H1 (cell line): Measurements from ENCODE around the gene TMEM14B. TPM values are rescaled to one million over a fixed set of nuclear protein-coding genes. Genes with fewer than 3 reads are reported as not detected.

Experiments used
- CTCF ChIA-PET: fragments of 300-600 bp; sonication (Branson Sonifier 250); formaldehyde crosslinking; loops from one replicate; lab custom pipeline; 2021; ENCODE audit not compliant: partially characterized antibody; lab: Charles Lee
- POLR2A ChIA-PET: fragments of 300-600 bp; sonication (Branson Sonifier 250); formaldehyde crosslinking; loops from one replicate; lab custom pipeline; 2021; ENCODE audit warnings: inconsistent platforms; ENCODE audit not compliant: partially characterized antibody; lab: Charles Lee
- DNase-seq, 2 experiments: peaks; one replicate each; pipeline versions ENCODE4 v3.0.0 to v3.0.0-alpha.2; 2010 to 2022; ENCODE audit warnings: low spot score in 2 of 2, low read depth in 1 of 2, mixed read lengths in 1 of 2
- FAIRE-seq: peaks from 2 replicates; lab custom pipeline; 2011; peaks lifted over from hg19 to GRCh38; lab: Jason Lieb, UNC
- H2AFZ ChIP-seq: 2 replicates; pipeline ENCODE4 v1.8.1; 2012; ENCODE audit warnings: low read length, inconsistent platforms
- H2AK5ac ChIP-seq: 2 replicates; pipeline ENCODE4 v1.6.1; 2013; ENCODE audit warnings: low read depth, low read length
- H2BK120ac ChIP-seq: replicated peaks from 2 replicates; pipeline ENCODE3; 2013; ENCODE audit warnings: low read depth, low read length, inconsistent platforms
- H2BK12ac ChIP-seq: 2 replicates; pipeline ENCODE4 v1.6.1; 2013; ENCODE audit warnings: low read depth, low read length
- H2BK15ac ChIP-seq: 2 replicates; pipeline ENCODE4 v1.6.1; 2013; ENCODE audit warnings: low read length
- H2BK20ac ChIP-seq: 2 replicates; pipeline ENCODE4 v1.6.1; 2013; ENCODE audit warnings: low read length
- H2BK5ac ChIP-seq: 2 replicates; pipeline ENCODE4 v1.6.1; 2013; ENCODE audit warnings: low read depth, low read length
- H3K14ac ChIP-seq: 2 replicates; pipeline ENCODE4 v1.6.1; 2013; ENCODE audit warnings: inconsistent platforms; ENCODE audit not compliant: insufficient read length
- H3K18ac ChIP-seq: 2 replicates; pipeline ENCODE4 v1.6.1; 2013; ENCODE audit warnings: low read length; ENCODE audit errors: extremely low read depth
- H3K23ac ChIP-seq: 2 replicates; pipeline ENCODE4 v1.6.1; 2013; ENCODE audit warnings: inconsistent platforms; ENCODE audit not compliant: insufficient read length
- H3K23me2 ChIP-seq: 2 replicates; pipeline ENCODE4 v1.6.1; 2013; ENCODE audit warnings: low read depth, low read length
- H3K27ac ChIP-seq: 2 replicates; pipeline ENCODE4 v1.6.1; 2011; ENCODE audit warnings: low read depth, low read length, inconsistent platforms
- H3K27me3 ChIP-seq, 4 experiments: replicated peaks in 1 of 4; 1 replicate in 1 of 4; 2 replicates in 3 of 4; pipeline versions ENCODE4 v1.6.1 to v1.8.1; 2011 to 2013; ENCODE audit warnings: low read length in 3 of 4, mild to moderate bottlenecking in 3 of 4, inconsistent platforms in 2 of 4, mixed read lengths in 2 of 4, moderate library complexity in 1 of 4; ENCODE audit not compliant: control insufficient read depth in 3 of 4, insufficient read depth in 3 of 4; ENCODE audit errors: extremely low read depth in 1 of 4
- H3K36me3 ChIP-seq, 4 experiments: 2 replicates each; pipeline versions ENCODE4 v1.6.1 to v1.8.1; 2011 to 2013; ENCODE audit warnings: mild to moderate bottlenecking in 4 of 4, low read length in 3 of 4, moderate library complexity in 2 of 4, control low read depth in 1 of 4, inconsistent platforms in 1 of 4; ENCODE audit not compliant: insufficient read depth in 4 of 4, control insufficient read depth in 2 of 4
- H3K4ac ChIP-seq: replicated peaks from 2 replicates; pipeline ENCODE3; 2013; ENCODE audit warnings: low read length, low read depth, mixed read lengths, inconsistent platforms; ENCODE audit not compliant: insufficient read length
- H3K4me1 ChIP-seq, 4 experiments: replicated peaks in 1 of 4; 1 replicate in 1 of 4; 2 replicates in 3 of 4; pipeline versions ENCODE4 v1.6.1 to v1.8.1; 2011 to 2013; ENCODE audit warnings: low read length in 3 of 4, inconsistent platforms in 2 of 4, mixed read lengths in 1 of 4; ENCODE audit not compliant: insufficient read depth in 4 of 4, control insufficient read depth in 3 of 4
- H3K4me2 ChIP-seq, 2 experiments: 2 replicates each; pipeline versions ENCODE4 v1.6.1 to v1.8.1; 2011 to 2013; ENCODE audit warnings: low read depth in 2 of 2, low read length in 2 of 2, control low read depth in 1 of 2, inconsistent platforms in 1 of 2, mild to moderate bottlenecking in 1 of 2; ENCODE audit not compliant: insufficient read depth in 1 of 2
- H3K4me3 ChIP-seq, 4 experiments: fragments of 200-600, 300-600 bp in 1 of 4; sonication (generic), shearing (Covaris generic), sonication (Bioruptor Twin) in 1 of 4; 2 replicates each; pipeline versions ENCODE4 v1.5.1 to v1.8.1; 2011 to 2016; ENCODE audit warnings: low read length in 4 of 4, low read depth in 3 of 4, control low read depth in 2 of 4, inconsistent platforms in 2 of 4, mild to moderate bottlenecking in 2 of 4, mixed read lengths in 1 of 4, moderate library complexity in 1 of 4; ENCODE audit not compliant: insufficient read depth in 2 of 4; ENCODE audit errors: extremely low read depth in 1 of 4
- H3K56ac ChIP-seq: replicated peaks from 2 replicates; pipeline ENCODE3; 2013; ENCODE audit warnings: low read depth, mild to moderate bottlenecking, mixed read lengths, low read length, inconsistent platforms; ENCODE audit not compliant: insufficient read length
- H3K79me1 ChIP-seq: 2 replicates; pipeline ENCODE4 v1.6.1; 2013; ENCODE audit warnings: low read depth, low read length, control low read depth
- H3K79me2 ChIP-seq, 2 experiments: 2 replicates each; pipeline versions ENCODE4 v1.6.1 to v1.8.1; 2012 to 2013; ENCODE audit warnings: low read length in 2 of 2, mild to moderate bottlenecking in 2 of 2, inconsistent platforms in 1 of 2; ENCODE audit not compliant: insufficient read depth in 2 of 2, control insufficient read depth in 1 of 2
- H3K9ac ChIP-seq, 4 experiments: replicated peaks in 1 of 4; 1 replicate in 1 of 4; 2 replicates in 3 of 4; pipeline versions ENCODE4 v1.6.1 to v1.8.1; 2011 to 2013; ENCODE audit warnings: low read depth in 3 of 4, low read length in 3 of 4, control low read depth in 2 of 4, mild to moderate bottlenecking in 2 of 4, moderate library complexity in 2 of 4, inconsistent platforms in 1 of 4; ENCODE audit errors: extremely low read depth in 1 of 4
- H3K9me3 ChIP-seq, 2 experiments: 2 replicates each; pipeline versions ENCODE4 v1.6.1 to v1.8.1; 2012 to 2013; ENCODE audit warnings: mild to moderate bottlenecking in 2 of 2, moderate library complexity in 2 of 2, control low read depth in 1 of 2, inconsistent platforms in 1 of 2, low read depth in 1 of 2, low read length in 1 of 2, mixed read lengths in 1 of 2; ENCODE audit not compliant: insufficient read depth in 2 of 2
- H4K20me1 ChIP-seq, 2 experiments: replicated peaks in 1 of 2; 2 replicates each; pipeline versions ENCODE3 to v1.8.1; 2011 to 2013; ENCODE audit warnings: inconsistent platforms in 2 of 2, low read length in 2 of 2, mild to moderate bottlenecking in 1 of 2; ENCODE audit not compliant: insufficient read depth in 2 of 2, control insufficient read depth in 1 of 2
- H4K5ac ChIP-seq: 2 replicates; pipeline ENCODE4 v1.6.1; 2013; ENCODE audit warnings: low read length, low read depth, mixed read lengths, inconsistent platforms; ENCODE audit not compliant: insufficient read length
- H4K8ac ChIP-seq: 2 replicates; pipeline ENCODE4 v1.8.0; 2013; ENCODE audit warnings: mild to moderate bottlenecking, moderate library complexity, low read length, inconsistent platforms; ENCODE audit not compliant: insufficient read depth; ENCODE audit errors: extremely low read depth
- H4K91ac ChIP-seq: replicated peaks from 2 replicates; pipeline ENCODE3; 2013; ENCODE audit warnings: low read length, mixed read lengths, inconsistent platforms; ENCODE audit not compliant: insufficient read length
- EP300 ChIP-seq, 2 experiments: IDR thresholded peaks; 1 replicate in 1 of 2; 2 replicates in 1 of 2; pipeline ENCODE4 v1.6.1; 2011 to 2012; ENCODE audit warnings: low read depth in 2 of 2, low read length in 2 of 2, mild to moderate bottlenecking in 2 of 2, borderline replicate concordance in 1 of 2, inconsistent platforms in 1 of 2, moderate library complexity in 1 of 2
- KDM5A ChIP-seq: fragments of 200-600 bp; IDR thresholded peaks from 2 replicates; pipeline ENCODE4 v1.7.1; 2012; ENCODE audit warnings: mild to moderate bottlenecking, low read length, inconsistent platforms, mixed read lengths
- MAFK ChIP-seq: IDR thresholded peaks from 2 replicates; pipeline ENCODE4 v1.6.1; 2012; ENCODE audit warnings: low read depth, mild to moderate bottlenecking, improper control_type of control experiment, low read length
- TCF12 ChIP-seq: IDR thresholded peaks from 2 replicates; pipeline ENCODE4 v1.6.1; 2011; ENCODE audit warnings: low read depth, mild to moderate bottlenecking, low read length
- TEAD4 ChIP-seq: IDR thresholded peaks from 2 replicates; pipeline ENCODE4 v1.6.1; 2012; ENCODE audit warnings: low read depth, low read length, inconsistent platforms, mixed read lengths
- WGBS, 2 experiments: shearing (Covaris generic) in 1 of 2; methylation state at CpG; one replicate each; pipeline versions ENCODE4 v1.1.6 to v1.1.7; 2013 to 2015; ENCODE audit warnings: low lambda C conversion rate in 2 of 2, mixed read lengths in 2 of 2, inconsistent platforms in 1 of 2, low coverage in 1 of 2, missing lambda C conversion rate in 1 of 2; ENCODE audit not compliant: insufficient replicate concordance in 2 of 2, insufficient coverage in 1 of 2, insufficient read length in 1 of 2; ENCODE audit errors: extremely low coverage in 1 of 2, missing lambda C conversion rate in 1 of 2; 5-methylcytosine and 5-hydroxymethylcytosine counted together
- polyA plus RNA-seq, 7 experiments: library from polyadenylated mRNA; depleted of rRNA in 3 of 7; stranded (reverse) in 5 of 7; unstranded in 2 of 7; fragments of >200 nt in 5 of 7; fragments of 200-250 nt in 2 of 7; gene quantifications; 1 replicate in 5 of 7; 2 replicates in 1 of 7; 4 replicates in 1 of 7; pipeline versions ENCODE4 v1.2.1 to v1.2.3, GENCODE V29; 2011 to 2013; ENCODE audit warnings: missing spikeins in 2 of 7, mixed read lengths in 2 of 7
- total RNA-seq: library from RNA; stranded (reverse); fragmentation: NEBNext Ultra II Directional; extraction: Animal tissue kit (Norgen Biotek cat#: 25700); gene quantifications from 2 replicates; pipeline ENCODE4 v1.2.1, GENCODE V29; 2021

The TMEM14B gene
- total and polyA plus RNA-seq, 2 of the 8 experiments (the other 6 are each of a cell fraction or from before 2014, with no cell fraction given): 84.6 to 109 TPM

DNA sequence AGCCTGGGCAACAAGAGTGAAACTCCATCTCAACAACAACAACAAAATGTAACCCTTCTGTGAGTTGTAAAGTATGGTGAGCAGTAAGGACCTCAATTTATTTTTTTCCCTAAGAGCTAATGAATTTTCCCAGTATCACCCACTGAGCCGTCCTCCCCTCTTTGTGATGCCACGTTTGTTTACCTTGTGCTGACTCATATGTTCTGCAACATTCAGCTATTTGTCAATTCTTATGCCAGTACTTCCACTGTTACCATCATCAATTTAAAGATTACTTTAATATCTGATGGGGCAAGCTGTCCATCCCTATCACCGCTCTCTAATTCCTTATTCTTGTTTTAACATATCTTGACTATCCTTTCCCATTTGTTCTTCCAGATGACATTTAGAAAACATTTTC lies 53.2 kb downstream of the TMEM14B start:
- Histone ChIP-seq H3K4me3 (no peak overlapping the region), H3K4ac (no peak overlapping the region), H2BK12ac (no peak overlapping the region), H4K20me1 (no peaks in the 10 kb centered on the region), H3K9ac (no peak overlapping the region), H3K23ac (no peak overlapping the region), H2AFZ (no peak overlapping the region), H3K27me3 (no peaks in the 10 kb centered on the region), H3K4me1 (no peaks in the 10 kb centered on the region), H3K18ac (no peak overlapping the region), H3K23me2 (no peaks in the 10 kb centered on the region), H4K8ac (no peak overlapping the region), H3K27ac (no peak overlapping the region), H3K14ac (no peak overlapping the region), H4K5ac (no peak overlapping the region), H2BK5ac (no peak overlapping the region), H3K56ac (no peak overlapping the region), H3K4me2 (no peak overlapping the region), H3K9me3 (no peaks in the 10 kb centered on the region), H4K91ac (no peak overlapping the region), H2BK20ac (no peak overlapping the region), H2BK15ac (no peak overlapping the region), H3K36me3 (no peaks in the 10 kb centered on the region), H2AK5ac (no peak overlapping the region), H3K79me2 (no peaks in the 10 kb centered on the region), H3K79me1 (no peaks in the 10 kb centered on the region), H2BK120ac (no peak overlapping the region)
- FAIRE-seq (no peak), DNase-seq (no peak)
- 82% methylated on average over 3 of the region's 3 CpGs; no CpG with 5 or more reads in 1 of the 2 experiments for WGBS, 2 experiments
- TF ChIP-seq TEAD4 (no peak), TCF12 (no peak), KDM5A (no peak), MAFK (peak; percentile 27; the same call in 1 of the 2 replicates), EP300 (IDR thresholded peaks at IDR 0.05; ENCODE audit: borderline replicate concordance in 1 of 2, low read depth in 2 of 2, low read length in 2 of 2) (no peak)
- ChIA-PET CTCF (interaction anchor here (0.6 to 3.9 kb wide), 15 partner anchors 9 to 422 kb away, joined by 3 to 38 read pairs (median 3); no protein-coding TSS in a partner anchor), POLR2A (no interaction called here)
